AML-193 (cell line): ENCODE data around the gene CACNA2D1.

Source experiments
- DNase-seq, 2 experiments: peaks; one replicate each; lab custom pipeline; 2025; lab: John Stamatoyannopoulos, UW

Gene CACNA2D1

GRCh38 chr7:82343716-82344115 is 99.9 kb downstream of the CACNA2D1 start:
- no peak for DNase-seq

DNA sequence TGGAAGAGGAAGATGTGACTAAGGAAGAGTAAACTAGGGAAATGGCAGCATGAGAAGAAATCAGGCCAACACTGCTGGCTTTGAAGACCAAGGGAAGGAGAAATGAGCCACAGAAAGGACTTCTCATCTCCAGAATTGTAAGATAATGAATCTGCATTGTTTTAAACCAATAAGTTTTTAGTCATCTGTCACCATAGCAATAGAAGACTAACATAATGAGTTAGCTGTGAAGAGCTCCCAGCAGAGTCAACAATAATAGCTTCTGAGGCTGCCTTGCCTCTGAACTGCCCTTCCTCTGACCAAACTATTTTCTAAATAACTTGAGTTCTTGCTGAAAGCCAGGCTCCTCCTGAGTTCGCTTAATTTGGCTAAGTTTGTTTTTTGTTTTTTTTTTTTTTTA is 103.6 kb downstream of the CACNA2D1 start:
- DNase-seq, result no peak

GRCh38 chr7:82335927-82336326 is 107.7 kb downstream of the CACNA2D1 start:
- DNase-seq, result no peak

DNA sequence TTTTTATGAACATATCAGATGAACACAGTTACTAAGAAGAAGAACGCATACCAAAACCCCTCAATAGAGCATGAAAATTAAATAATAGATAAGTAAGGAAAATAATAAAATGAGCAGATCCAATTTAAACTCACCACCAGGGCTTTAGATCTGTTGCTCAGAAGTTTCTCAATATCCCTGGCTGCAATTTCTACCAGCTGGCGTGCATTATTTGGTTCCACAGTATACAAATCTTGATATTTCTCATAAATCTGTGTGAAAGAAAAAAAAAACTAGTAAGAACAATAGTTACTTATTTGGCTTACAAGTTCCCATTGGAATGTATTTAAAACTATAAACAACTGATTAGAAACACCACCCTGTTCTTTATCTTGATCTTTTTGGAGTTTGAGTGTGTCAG is 108.6 kb downstream of the CACNA2D1 start:
- no peak for DNase-seq

DNA sequence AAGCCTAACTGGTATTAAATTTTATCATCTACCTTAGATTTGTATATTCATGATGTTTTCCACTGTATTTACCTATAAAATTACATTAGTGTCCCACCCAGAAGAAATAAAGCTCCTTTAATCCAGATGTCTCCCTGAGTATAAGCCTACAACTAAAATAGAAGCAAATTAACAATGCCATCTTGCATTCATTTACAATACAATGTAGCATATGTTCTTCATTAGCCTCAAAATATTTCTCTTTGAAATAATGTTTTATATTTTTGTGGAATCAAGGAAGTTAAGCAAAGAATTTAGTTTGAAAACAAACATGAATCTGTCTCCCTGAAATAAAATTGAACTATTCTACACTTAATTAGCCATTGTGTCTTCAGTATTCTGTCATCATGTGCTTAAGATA is 112.3 kb downstream of the CACNA2D1 start:
- DNase-seq, result no peak

DNA sequence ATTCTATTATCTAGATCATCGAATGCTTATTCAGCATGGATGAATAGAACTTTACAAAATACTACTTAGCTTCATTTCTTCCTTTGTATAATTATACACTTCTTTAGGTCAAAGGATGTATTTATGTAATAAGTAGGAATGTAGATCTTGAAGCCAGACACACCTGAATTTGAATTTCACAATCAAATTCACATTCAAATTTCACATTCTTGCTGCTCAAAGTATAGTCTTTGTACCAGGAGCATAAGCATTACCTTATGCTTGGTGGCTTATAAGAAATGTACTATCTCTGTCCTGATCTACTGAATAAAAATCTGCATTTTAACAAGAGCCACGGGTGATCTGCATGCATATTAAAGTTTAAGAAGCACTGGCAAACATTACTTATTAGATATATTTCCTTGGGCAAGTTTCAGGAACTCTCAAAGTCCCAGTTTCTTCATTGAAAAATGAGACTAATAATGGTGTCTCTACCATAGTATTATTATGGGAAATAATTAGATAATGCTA is 112.8 kb downstream of the CACNA2D1 start:
- DNase-seq, result no peak

GRCh38 chr7:82327898-82328297 is 115.7 kb downstream of the CACNA2D1 start:
- DNase-seq, result no peak

DNA sequence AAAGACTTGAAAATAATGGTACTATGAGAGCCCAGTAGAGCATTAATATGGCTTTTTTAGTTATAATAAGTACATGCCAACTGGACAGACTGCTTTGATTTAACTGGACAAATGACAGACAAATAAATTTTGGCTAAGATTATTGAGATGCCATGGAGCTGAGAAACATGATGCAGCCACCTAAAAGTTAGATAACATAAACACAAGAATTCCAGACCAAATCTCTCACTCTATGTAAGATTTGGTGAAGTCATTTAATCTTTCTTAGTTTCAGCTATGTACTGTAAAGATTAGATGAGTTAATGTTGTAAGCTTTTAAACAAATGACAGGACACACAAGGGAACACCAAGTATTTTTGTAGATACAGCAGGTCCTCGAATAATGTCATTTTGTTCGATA is 118.2 kb downstream of the CACNA2D1 start:
- no peak for DNase-seq

DNA sequence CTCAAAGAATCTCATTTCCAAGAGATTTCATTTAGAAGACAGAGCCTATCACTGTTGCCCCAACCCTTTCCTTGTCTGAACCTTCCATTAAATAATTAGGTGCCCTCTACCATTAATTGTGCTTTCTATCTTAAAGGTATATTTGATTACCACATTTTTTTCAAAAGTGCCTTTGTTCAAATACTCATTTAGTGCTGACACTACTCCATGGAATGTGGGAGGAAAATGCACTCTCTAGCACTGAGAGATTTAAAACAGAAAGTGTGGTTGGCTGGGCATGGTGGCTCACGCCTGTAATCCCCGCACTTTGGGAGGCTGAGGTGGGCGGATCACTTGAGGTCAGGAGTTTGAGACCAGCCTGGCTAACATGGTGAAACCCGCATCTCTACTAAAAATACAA is 119.8 kb downstream of the CACNA2D1 start:
- no peak for DNase-seq

DNA sequence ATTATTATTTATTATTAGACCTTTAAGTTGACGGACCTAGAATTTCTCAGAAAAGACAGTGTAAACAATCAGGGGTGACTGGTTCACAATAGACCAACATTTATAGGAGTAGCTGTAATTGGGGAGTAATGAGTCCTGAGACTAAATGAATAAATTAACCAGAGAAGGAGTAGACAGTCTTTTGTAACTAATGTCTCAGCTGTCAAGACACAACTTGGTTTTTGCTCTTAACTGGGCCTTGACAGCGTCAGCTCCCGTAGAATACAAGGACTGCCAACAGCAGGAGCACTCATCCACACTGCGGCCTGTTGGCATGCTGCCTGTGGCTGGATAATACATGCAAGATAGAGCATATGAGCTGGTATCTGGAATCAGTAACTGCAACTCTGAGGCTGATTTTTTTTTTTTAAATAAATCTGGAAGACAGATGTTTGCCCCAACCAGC is 123.9 kb downstream of the CACNA2D1 start:
- DNase-seq, result no peak

DNA sequence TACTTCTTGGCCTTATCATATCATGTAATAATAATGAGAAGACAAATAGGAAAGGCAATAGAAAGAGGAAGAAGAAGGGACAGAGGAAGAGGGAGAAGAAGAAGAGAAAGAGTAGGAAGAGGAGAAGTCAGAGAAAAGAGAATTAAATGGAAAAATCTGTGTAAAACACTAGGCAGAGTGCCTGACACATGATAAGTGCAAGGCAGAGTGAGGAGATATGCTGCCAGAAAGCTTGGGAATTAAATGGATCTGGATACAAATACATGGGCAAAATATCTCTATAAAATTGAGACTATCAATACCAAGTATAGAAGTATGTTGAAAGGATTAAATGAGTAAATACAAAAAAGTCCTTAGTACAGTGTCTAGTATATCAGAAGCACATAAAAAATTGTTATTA is 124.8 kb downstream of the CACNA2D1 start:
- no peak for DNase-seq

- DNase-seq, result no peak
Observed at GRCh38 chr7:82317760-82318159, 125.8 kb downstream of the CACNA2D1 start.

- no peak for DNase-seq
Observed at GRCh38 chr7:82317257-82317721, 126.3 kb downstream of the CACNA2D1 start.

DNA sequence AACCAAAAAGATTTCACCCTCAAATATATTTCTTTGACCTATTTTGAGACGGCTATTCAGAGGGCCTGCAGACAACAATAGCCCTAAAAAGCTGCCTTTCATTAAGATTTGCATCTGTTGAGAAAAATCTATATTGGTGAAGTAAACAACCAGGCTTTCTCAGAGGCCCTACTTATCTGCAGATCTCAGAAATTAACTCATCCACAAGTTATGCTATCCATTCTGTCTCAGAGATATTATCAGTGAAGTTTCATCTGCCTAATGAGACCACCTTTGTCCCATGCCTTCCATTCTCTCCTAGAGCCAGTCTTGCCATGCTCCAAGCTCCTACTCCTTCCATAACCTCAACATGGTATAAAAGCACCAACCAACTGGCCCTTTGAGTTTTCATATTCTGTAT is 130.3 kb downstream of the CACNA2D1 start:
- no peak for DNase-seq

- DNase-seq, result no peak
Observed at GRCh38 chr7:82312646-82313045, 130.9 kb downstream of the CACNA2D1 start.

GRCh38 chr7:82305347-82306005 is 138.1 kb downstream of the CACNA2D1 start:
- DNase-seq, result no peak

- DNase-seq, result no peak
Observed at GRCh38 chr7:82294865-82295264, 148.7 kb downstream of the CACNA2D1 start.

- DNase-seq, result no peak
Observed at GRCh38 chr7:82294382-82294784, 149.2 kb downstream of the CACNA2D1 start.

- no peak for DNase-seq
Observed at GRCh38 chr7:82293467-82293866, 150.1 kb downstream of the CACNA2D1 start.

DNA sequence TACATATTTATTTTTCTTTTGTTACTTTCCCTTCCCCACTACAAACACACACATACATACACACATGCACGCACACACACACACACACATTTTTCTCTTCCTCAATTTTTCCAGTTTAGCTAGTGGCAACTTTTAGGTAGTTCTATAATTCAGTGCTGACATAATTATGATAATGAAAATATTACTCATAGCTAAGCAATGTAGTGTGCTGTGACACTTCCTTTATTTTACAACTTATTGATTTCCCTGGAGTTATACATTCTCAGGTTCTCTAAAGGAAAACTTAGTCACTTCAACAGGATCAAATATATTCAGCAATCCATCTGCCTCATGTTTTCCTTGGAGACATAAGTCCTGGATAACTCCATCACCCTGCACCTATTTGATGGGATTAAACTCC is 151.6 kb downstream of the CACNA2D1 start:
- DNase-seq, result no peak

GRCh38 chr7:82289889-82290288 is 153.7 kb downstream of the CACNA2D1 start:
- DNase-seq, result no peak

GRCh38 chr7:82289152-82289535 is 154.4 kb downstream of the CACNA2D1 start:
- DNase-seq, result no peak

GRCh38 chr7:82286798-82287140 is 156.8 kb downstream of the CACNA2D1 start:
- DNase-seq, result no peak

GRCh38 chr7:82286096-82286797 is 157.3 kb downstream of the CACNA2D1 start:
- DNase-seq, result no peak
